Astrocyte of the spinal cord (primary cell): ENCODE data around the gene MBD5.

Experiments used
- DNase-seq: peaks from one replicate; pipeline ENCODE4 v3.0.0; 2011; ENCODE audit warnings: low read depth, low spot score
- H3K4me3 ChIP-seq: 2 replicates; pipeline ENCODE4 v1.5.1; 2011; ENCODE audit warnings: low read depth, mild to moderate bottlenecking, low read length, moderate library complexity
- CTCF ChIP-seq: IDR thresholded peaks from 2 replicates; pipeline ENCODE4 v1.5.1; 2012; ENCODE audit warnings: low read depth, mild to moderate bottlenecking, low read length, inconsistent platforms
- in situ Hi-C: cut with HindIII; loops from 2 replicates; pipeline ENCODE4 v1.10.0; 2017; ENCODE audit warnings: low sequenced_read_pairs

MBD5 gene

GRCh38 chr2:148528356-148529064 lies 507.6 kb downstream of the MBD5 start:
- in situ Hi-C loops, result no loop called here
- no peak overlapping the region for H3K4me3 ChIP-seq
- no peak for DNase-seq
- TF ChIP-seq CTCF, result no peak

- in situ Hi-C loops, result no loop called here
- H3K4me3 ChIP-seq, result no peak overlapping the region
- no peak for DNase-seq
- no peak for TF ChIP-seq CTCF
Measured at GRCh38 chr2:148529745-148530144, 508.9 kb downstream of the MBD5 start.

GRCh38 chr2:148530350-148530749 lies 509.5 kb downstream of the MBD5 start:
- no peak for DNase-seq
- in situ Hi-C loops, result no loop called here
- TF ChIP-seq CTCF, result no peak
- no peak overlapping the region for H3K4me3 ChIP-seq

- no peak overlapping the region for H3K4me3 ChIP-seq
- no peak for TF ChIP-seq CTCF
- no peak for DNase-seq
- in situ Hi-C loops, result no loop called here
Measured at GRCh38 chr2:148531235-148531634, 510.3 kb downstream of the MBD5 start.

- H3K4me3 ChIP-seq, result no peak overlapping the region
- no peak for TF ChIP-seq CTCF
- DNase-seq, result no peak
- in situ Hi-C loops, result no loop called here
Measured at GRCh38 chr2:148531669-148532428, 511.0 kb downstream of the MBD5 start.

- in situ Hi-C loops, result no loop called here
- H3K4me3 ChIP-seq, result no peak overlapping the region
- TF ChIP-seq CTCF, result no peak
- no peak for DNase-seq
Measured at GRCh38 chr2:148533004-148533403, 512.1 kb downstream of the MBD5 start.
